Measurements from ENCODE around the gene SETD3.

The SETD3 gene

DNA sequence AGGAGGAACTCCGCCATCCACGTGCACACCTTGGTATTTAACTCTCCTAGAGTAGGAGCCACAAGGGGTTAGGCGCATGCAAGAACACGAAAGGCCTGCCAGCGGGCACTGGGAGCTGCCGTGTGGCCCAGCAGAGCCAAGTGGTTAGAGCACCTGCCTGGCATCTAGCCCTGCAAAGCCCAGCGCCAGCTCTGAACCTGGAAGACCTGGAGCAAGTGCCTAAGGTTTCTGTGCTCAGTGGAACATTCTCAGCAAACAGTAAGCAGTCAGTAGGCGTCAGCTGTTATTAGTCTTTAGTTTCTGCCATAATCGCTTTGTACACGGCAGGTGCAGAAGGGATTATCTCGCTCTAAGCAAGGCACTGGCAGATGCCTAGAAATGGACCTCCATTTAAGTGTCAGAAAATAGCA is 55.4 kb downstream of the SETD3 start:
- TF ChIP-seq CTCF (IDR thresholded peaks at IDR 0.05; ENCODE audit: poor library complexity, severe bottlenecking): no peak
- Histone ChIP-seq H3K36me3 (ENCODE audit: low read depth) (peaks cover 12% of the 10 kb centered on the region; the same call in 1 of the 2 replicates), H3K4me3 (ENCODE audit: severe bottlenecking) (no peak overlapping the region), H3K9me3 (ENCODE audit: severe bottlenecking) (no peaks in the 10 kb centered on the region), H3K27ac (ENCODE audit: poor library complexity, severe bottlenecking) (no peak overlapping the region), H3K4me1 (ENCODE audit: insufficient read depth, poor library complexity, severe bottlenecking) (no peaks in the 10 kb centered on the region), H3K27me3 (ENCODE audit: insufficient read depth, poor library complexity, severe bottlenecking) (no peaks in the 10 kb centered on the region)
- no peak for DNase-seq (ENCODE audit: low spot score)
- no peak for ATAC-seq (ENCODE audit: low read depth)

- H3K9me3 ChIP-seq (ENCODE audit: severe bottlenecking): no peaks in the 10 kb centered on the region
- peaks cover 11% of the 10 kb centered on the region; the same call in 1 of the 2 replicates for H3K36me3 ChIP-seq (ENCODE audit: low read depth)
- no peaks in the 10 kb centered on the region for H3K27me3 ChIP-seq (ENCODE audit: insufficient read depth, poor library complexity, severe bottlenecking)
- no peak overlapping the region for H3K27ac ChIP-seq (ENCODE audit: poor library complexity, severe bottlenecking)
- H3K4me1 ChIP-seq (ENCODE audit: insufficient read depth, poor library complexity, severe bottlenecking): no peaks in the 10 kb centered on the region
- TF ChIP-seq CTCF (IDR thresholded peaks at IDR 0.05; ENCODE audit: poor library complexity, severe bottlenecking): no peak
- ATAC-seq (ENCODE audit: low read depth) (no peak), DNase-seq (ENCODE audit: low spot score) (no peak)
- H3K4me3 ChIP-seq (ENCODE audit: severe bottlenecking): no peak overlapping the region
These were observed 56.3 kb downstream of the SETD3 start for GRCh38 chr14:99424306-99424877.

DNA sequence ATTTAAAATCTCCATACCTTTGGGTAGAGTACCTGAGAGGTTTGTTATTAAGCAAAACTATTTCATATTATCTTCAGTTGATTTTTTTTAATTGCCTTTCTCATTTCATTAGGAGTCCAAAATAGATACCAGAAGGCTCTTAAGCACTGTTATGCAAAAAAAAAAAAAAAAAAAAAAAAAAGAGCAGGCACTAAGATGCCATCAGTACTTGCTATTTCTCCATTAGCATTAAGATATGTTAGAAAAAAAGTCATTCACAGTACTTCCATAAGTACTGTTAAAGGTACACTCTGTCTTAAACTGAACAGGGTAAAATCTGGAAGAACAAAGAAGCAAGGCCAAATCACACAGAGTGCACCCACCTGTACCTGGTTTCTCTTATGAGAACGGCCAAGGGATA is 57.2 kb downstream of the SETD3 start:
- H3K4me1 ChIP-seq (ENCODE audit: insufficient read depth, poor library complexity, severe bottlenecking): no peaks in the 10 kb centered on the region
- H3K36me3 ChIP-seq (ENCODE audit: low read depth): peaks cover under 1% of the 10 kb centered on the region; the same call in 1 of the 2 replicates
- no peak for TF ChIP-seq CTCF (IDR thresholded peaks at IDR 0.05; ENCODE audit: poor library complexity, severe bottlenecking)
- no peak overlapping the region for H3K4me3 ChIP-seq (ENCODE audit: severe bottlenecking)
- DNase-seq (ENCODE audit: low spot score) (no peak), ATAC-seq (ENCODE audit: low read depth) (no peak)
- no peaks in the 10 kb centered on the region for H3K27me3 ChIP-seq (ENCODE audit: insufficient read depth, poor library complexity, severe bottlenecking)
- H3K27ac ChIP-seq (ENCODE audit: poor library complexity, severe bottlenecking): no peak overlapping the region
- no peaks in the 10 kb centered on the region for H3K9me3 ChIP-seq (ENCODE audit: severe bottlenecking)

GRCh38 chr14:99422228-99423010 is 58.2 kb downstream of the SETD3 start:
- Histone ChIP-seq H3K27me3 (ENCODE audit: insufficient read depth, poor library complexity, severe bottlenecking) (no peaks in the 10 kb centered on the region), H3K9me3 (ENCODE audit: severe bottlenecking) (no peaks in the 10 kb centered on the region), H3K4me3 (ENCODE audit: severe bottlenecking) (no peak overlapping the region), H3K27ac (ENCODE audit: poor library complexity, severe bottlenecking) (no peak overlapping the region), H3K36me3 (ENCODE audit: low read depth) (no peaks in the 10 kb centered on the region), H3K4me1 (ENCODE audit: insufficient read depth, poor library complexity, severe bottlenecking) (no peaks in the 10 kb centered on the region)
- no peak for TF ChIP-seq CTCF (IDR thresholded peaks at IDR 0.05; ENCODE audit: poor library complexity, severe bottlenecking)
- DNase-seq (ENCODE audit: low spot score): no peak
- ATAC-seq (ENCODE audit: low read depth): no peak

GRCh38 chr14:99420711-99421110 is 59.9 kb downstream of the SETD3 start:
- Histone ChIP-seq H3K4me3 (ENCODE audit: severe bottlenecking) (no peak overlapping the region), H3K9me3 (ENCODE audit: severe bottlenecking) (no peaks in the 10 kb centered on the region), H3K4me1 (ENCODE audit: insufficient read depth, poor library complexity, severe bottlenecking) (no peaks in the 10 kb centered on the region), H3K36me3 (ENCODE audit: low read depth) (no peaks in the 10 kb centered on the region), H3K27ac (ENCODE audit: poor library complexity, severe bottlenecking) (no peak overlapping the region), H3K27me3 (ENCODE audit: insufficient read depth, poor library complexity, severe bottlenecking) (no peaks in the 10 kb centered on the region)
- DNase-seq (ENCODE audit: low spot score): no peak
- ATAC-seq (ENCODE audit: low read depth): no peak
- TF ChIP-seq CTCF (IDR thresholded peaks at IDR 0.05; ENCODE audit: poor library complexity, severe bottlenecking): no peak
